Heart right ventricle (tissue), 16 donors: ENCODE measurements around the gene DLAT. TPM values are rescaled to one million over a fixed set of nuclear protein-coding genes. Genes with fewer than 3 reads are reported as not detected.
A peak's percentile ranks its signal among the peaks of the same experiment; 100 is the strongest.

Experiments
- ATAC-seq, 8 donors: fragments of 200-7000 bp; cut with Tn5 transposase; one replicate each; pipeline ENCODE4 v1.9.1; 2020; ENCODE audit warnings: mild to moderate bottlenecking in 8 of 8, moderate library complexity in 8 of 8, moderate number of reproducible peaks in 1 of 8
- DNase-seq, 2 donors: peaks; one replicate each; pipeline ENCODE4 v3.0.0-alpha.2; 2020
- H3K27ac ChIP-seq, 10 donors: fragments of 200-600 bp; sonication (generic) in 2 of 10; one replicate each; pipeline versions ENCODE4 v1.5.0 to v1.8.0; 2020 to 2022; ENCODE audit warnings: mild to moderate bottlenecking in 3 of 10
- H3K27me3 ChIP-seq, 7 donors: fragments of 200-600 bp; one replicate each; pipeline ENCODE4 v1.8.0; 2021 to 2022; ENCODE audit warnings: mild to moderate bottlenecking in 2 of 7
- H3K36me3 ChIP-seq, 9 donors: fragments of 200-600 bp; sonication (generic) in 1 of 9; one replicate each; pipeline versions ENCODE4 v1.5.0 to v1.8.0; 2020 to 2022; ENCODE audit warnings: mild to moderate bottlenecking in 2 of 9
- H3K4me1 ChIP-seq, 9 donors: fragments of 200-600 bp; sonication (generic) in 1 of 9; one replicate each; pipeline versions ENCODE4 v1.5.0 to v1.8.0; 2020 to 2022; ENCODE audit warnings: mild to moderate bottlenecking in 4 of 9
- H3K4me3 ChIP-seq, 10 donors: fragments of 200-600 bp; sonication (generic) in 2 of 10; one replicate each; pipeline versions ENCODE4 v1.5.0 to v1.8.0; 2020 to 2022; ENCODE audit warnings: mild to moderate bottlenecking in 7 of 10, moderate library complexity in 2 of 10
- H3K9me3 ChIP-seq, 11 donors: fragments of 200-600 bp in 10 of 11; sonication (generic) in 2 of 11; one replicate each; pipeline versions ENCODE4 v1.5.0 to v1.8.0; 2013 to 2022; ENCODE audit warnings: mild to moderate bottlenecking in 2 of 11, control low read depth in 1 of 11, moderate library complexity in 1 of 11
- WGBS, 2 donors: extraction: QIAGEN DNeasy Blood & Tissue Kit; methylation state at CpG; one replicate each; pipeline ENCODE4 v1.1.7; 2013; ENCODE audit warnings: inconsistent platforms in 1 of 2; 5-methylcytosine and 5-hydroxymethylcytosine counted together
- intact Hi-C, 10 donors: fragments of 100-400 bp; cut with DNase I; formaldehyde crosslinking; loops; one replicate each; pipeline versions ENCODE4 v1.11.1 to v1.14.2; 2022
- polyA plus RNA-seq, 2 donors: library from polyadenylated mRNA; stranded (reverse); fragments of 200-250 nt; gene quantifications; one replicate each; pipeline ENCODE4 v1.2.3, GENCODE V29; 2013
- total RNA-seq, 10 donors: library from RNA; stranded (reverse); fragmentation: NEBNext Ultra II Directional in 3 of 10; extraction: Animal tissue kit (Norgen Biotek cat#: 25700) in 3 of 10; gene quantifications; one replicate each; pipeline versions ENCODE4 v1.2.1 to v1.2.4, GENCODE V29; 2021 to 2023
- TF ChIP-seq, protein P1 (sequence below), 9 donors: fragments of 200-600 bp; sonication (generic) in 2 of 9; IDR thresholded peaks; one replicate each; pipeline versions ENCODE4 v1.5.0 to v1.8.0; 2021 to 2022; ENCODE audit warnings: antibody characterized with exemption in 9 of 9, mild to moderate bottlenecking in 5 of 9, moderate library complexity in 1 of 9
- donor health status: Arrhythmogenic right ventricular cardiomyopathy.
- donor health status: ischemic (EF 13 %, LVEDD 7.1; RV severe dilation, severe dysfunction).
- donor health status: healthy with polysubstance abuse.
- donor health status: DM: no; HTN: yes; CAD: no.
- donor health status: DM: no; HTN: no; CAD: no.
- donor health status: ischemic (EF 25% LVEDD 6.9; RV normal size, moderate dysfunction).
- donor health status: ischemic (EF 25% LVEDD 5.7; RV mildly dilated, moderate dysfunction).
- donor health status: healthy.
- donor health status: DM: yes; HTN: yes; CAD: no.
- donor health status: Ischemic cardiomyopathy.
- donor health status: ischemic (EF 35%, LVEDD 5.7; RV mildly dilated, moderate dysfunction).
- donor health status: nonischemic (EF 11% LVEDD 7.7; RV severe dilation, severe dysfunction).
- donor health status: DM: yes; HTN: yes; CAD: no.
- donor health status: PGD.
- donor health status: ischemic (EF 29% LVEDD 5.4; RV normal size, mild dysfunction).
- donor health status: nonischemic (EF 23%, LVEDD 6.1; RV moderate dilation, normal function).

The DLAT gene
- total and polyA plus RNA-seq, 12 donors: 27.4 to 191 (median 170) TPM

GRCh38 chr11:111977146-111978027, 47.8 kb upstream of the DLAT start:
- Histone ChIP-seq H3K4me1 (peaks cover 15 to 75% (median 36%) of the 10 kb centered on the region in 9 donors), H3K27me3 (peaks cover 0 to 28% (median 0%) of the 10 kb centered on the region in 7 donors), H3K27ac (peak overlapping the region; percentile 53 to 91 (median 86)), H3K4me3 (peak overlapping the region; percentile 30 to 84 (median 70)), H3K9me3 (no peaks in the 10 kb centered on the region), H3K36me3 (peaks cover 0 to 17% (median 0%) of the 10 kb centered on the region in 9 donors)
- intact Hi-C loops: loop anchor here in 7 of 10 donors (1.0 to 10.0 kb wide), 6 partner anchors 35 to 103 kb away; partner anchors contain the start of genes DIXDC1 (in 4 of the 7), CFAP68 (in 3 of the 7), FDXACB1 (in 3 of the 7) and ALG9 (in 1 of the 7)
- 1% methylated on average over 57 to 65 of the region's 65 CpGs for WGBS, 2 donors
- TF ChIP-seq, protein P1, sequence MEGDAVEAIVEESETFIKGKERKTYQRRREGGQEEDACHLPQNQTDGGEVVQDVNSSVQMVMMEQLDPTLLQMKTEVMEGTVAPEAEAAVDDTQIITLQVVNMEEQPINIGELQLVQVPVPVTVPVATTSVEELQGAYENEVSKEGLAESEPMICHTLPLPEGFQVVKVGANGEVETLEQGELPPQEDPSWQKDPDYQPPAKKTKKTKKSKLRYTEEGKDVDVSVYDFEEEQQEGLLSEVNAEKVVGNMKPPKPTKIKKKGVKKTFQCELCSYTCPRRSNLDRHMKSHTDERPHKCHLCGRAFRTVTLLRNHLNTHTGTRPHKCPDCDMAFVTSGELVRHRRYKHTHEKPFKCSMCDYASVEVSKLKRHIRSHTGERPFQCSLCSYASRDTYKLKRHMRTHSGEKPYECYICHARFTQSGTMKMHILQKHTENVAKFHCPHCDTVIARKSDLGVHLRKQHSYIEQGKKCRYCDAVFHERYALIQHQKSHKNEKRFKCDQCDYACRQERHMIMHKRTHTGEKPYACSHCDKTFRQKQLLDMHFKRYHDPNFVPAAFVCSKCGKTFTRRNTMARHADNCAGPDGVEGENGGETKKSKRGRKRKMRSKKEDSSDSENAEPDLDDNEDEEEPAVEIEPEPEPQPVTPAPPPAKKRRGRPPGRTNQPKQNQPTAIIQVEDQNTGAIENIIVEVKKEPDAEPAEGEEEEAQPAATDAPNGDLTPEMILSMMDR (IDR thresholded peaks at IDR 0.05): peak in 2 of 9 donors; percentile 11 to 17
- peak; percentile 74 to 89 (median 80) for ATAC-seq
- DNase-seq: peak; percentile 72 to 77

DNA sequence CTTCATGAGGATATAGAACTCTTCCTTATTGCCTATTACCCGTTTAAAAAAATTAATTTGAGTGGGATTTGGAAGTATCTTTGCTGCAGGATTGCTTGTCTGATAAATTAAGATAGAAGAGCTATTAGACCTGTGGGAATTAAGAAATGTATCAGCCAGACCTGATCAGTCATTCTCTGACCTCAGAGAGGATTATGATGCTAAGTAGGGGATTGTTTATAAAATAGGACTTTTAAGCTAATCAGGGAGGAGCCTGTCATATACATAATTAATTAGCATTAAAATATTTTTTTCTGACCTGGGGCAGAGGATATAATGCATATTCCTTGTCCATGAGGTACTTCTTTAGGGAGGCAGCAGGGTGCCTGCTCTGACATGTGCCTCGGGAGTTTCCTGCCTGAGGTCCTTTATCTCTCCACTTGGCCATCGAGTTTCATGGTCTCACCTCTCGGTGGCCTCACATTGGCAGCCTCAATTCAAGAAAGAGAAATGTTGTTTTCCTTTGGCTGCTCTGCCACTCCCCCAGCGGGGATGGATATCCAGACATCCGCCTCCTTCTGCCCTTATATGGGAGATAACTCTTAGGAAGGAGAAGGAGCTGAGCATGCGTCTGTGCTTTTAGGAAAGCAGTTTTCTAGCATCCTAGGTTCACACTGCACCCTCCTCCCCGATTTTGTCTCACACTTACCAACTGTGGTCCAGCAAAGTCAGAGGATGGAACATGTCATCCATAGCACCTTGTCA, 47.0 kb upstream of the DLAT start:
- Histone ChIP-seq H3K9me3 (no peaks in the 10 kb centered on the region), H3K4me3 (peak overlapping the region; percentile 30 to 84 (median 70)), H3K4me1 (peaks cover 15 to 83% (median 42%) of the 10 kb centered on the region in 9 donors), H3K36me3 (peaks cover 0 to 24% (median 0%) of the 10 kb centered on the region in 9 donors), H3K27me3 (peaks cover 0 to 28% (median 0%) of the 10 kb centered on the region in 7 donors), H3K27ac (peak overlapping the region; percentile 53 to 91 (median 86))
- peak; percentile 28 to 73 for DNase-seq
- TF ChIP-seq, protein P1 (IDR thresholded peaks at IDR 0.05): peak in 2 of 9 donors; percentile 9 to 12
- intact Hi-C loops: loop anchor here in 7 of 10 donors (1.0 to 10.0 kb wide), 6 partner anchors 36 to 103 kb away; partner anchors contain the start of genes DIXDC1 (in 4 of the 7), CFAP68 (in 3 of the 7), FDXACB1 (in 3 of the 7) and ALG9 (in 1 of the 7)
- 4 to 13% methylated on average over 8 of the region's 8 CpGs for WGBS, 2 donors
- peak in 7 of 8 donors; percentile 38 to 76 (median 64) for ATAC-seq

GRCh38 chr11:111980062-111980461, 45.1 kb upstream of the DLAT start:
- DNase-seq (no peak), ATAC-seq (no peak)
- intact Hi-C loops: loop anchor here in 4 of 10 donors (5.0 kb wide), 2 partner anchors 48 to 103 kb away; partner anchors contain the start of genes CFAP68 (in 4 of the 4) and FDXACB1 (in 4 of the 4)
- Histone ChIP-seq H3K36me3 (peaks cover 0 to 43% (median 7%) of the 10 kb centered on the region in 9 donors), H3K4me3 (no peak overlapping the region), H3K27ac (peak overlapping the region in 3 of 10 donors; percentile 54 to 89 (median 86)), H3K4me1 (peaks cover 15 to 83% (median 46%) of the 10 kb centered on the region in 9 donors), H3K27me3 (peaks cover 0 to 28% (median 0%) of the 10 kb centered on the region in 7 donors), H3K9me3 (no peaks in the 10 kb centered on the region)
- TF ChIP-seq, protein P1 (IDR thresholded peaks at IDR 0.05): no peak
- 71 to 73% methylated on average over 3 of the region's 3 CpGs for WGBS, 2 donors
